HCT116 (cell line): ENCODE data around the gene JCAD. TPM values are rescaled to one million over a fixed set of nuclear protein-coding genes. Genes with fewer than 3 reads are reported as not detected.

Source experiments
- ATAC-seq: fragments of 200-7000 bp; cut with Tn5 transposase; 2 replicates; pipeline ENCODE4 v1.9.1; 2020; ENCODE audit warnings: mild to moderate bottlenecking, moderate library complexity
- BruUV-seq: library from RNA; stranded (reverse); fragments of 400-500 nt; replicated peaks from 2 replicates; lab custom pipeline; 2021; lab: Mats Ljungman, UMichigan
- CTCF ChIA-PET: fragments of 300-600 bp; sonication (Branson Sonifier 250); formaldehyde crosslinking; loops from one replicate; lab custom pipeline; 2021; ENCODE audit warnings: antibody characterized with exemption; lab: Charles Lee
- POLR2A ChIA-PET: fragments of 300-600, 350-600 bp; sonication (Branson Sonifier 250); formaldehyde crosslinking; loops from one replicate; lab custom pipeline; 2021; ENCODE audit warnings: antibody characterized with exemption; lab: Charles Lee
- RAD21 ChIA-PET, 2 experiments: fragments of 300-600 bp; sonication (Branson Sonifier 250); formaldehyde crosslinking; loops; one replicate each; lab custom pipeline; 2023; ENCODE audit warnings: low total read pairs in 2 of 2; ENCODE audit not compliant: uncharacterized antibody in 2 of 2, unreplicated experiment in 2 of 2, low non-redundant PET in 1 of 2; lab: Charles Lee
- DNase-seq: peaks from one replicate; pipeline ENCODE4 v3.0.0-alpha.2; 2010; ENCODE audit warnings: low read depth, low spot score
- H2AFZ ChIP-seq: fragments of 200-600 bp; shearing (Covaris generic), sonication (generic); 2 replicates; pipeline ENCODE4 v1.6.1; 2017; ENCODE audit warnings: low read depth, mixed run types, mixed read lengths, antibody characterized with exemption, low read length; ENCODE audit not compliant: poor library complexity, severe bottlenecking
- H3K27ac ChIP-seq: 2 replicates; pipeline ENCODE4 v1.5.1; 2012; ENCODE audit warnings: low read depth, low read length
- H3K27me3 ChIP-seq: fragments of 200-600 bp; sonication (generic); 2 replicates; pipeline ENCODE4 v1.6.1; 2016; ENCODE audit warnings: mixed run types, low read length, mixed read lengths; ENCODE audit not compliant: insufficient read depth
- H3K36me3 ChIP-seq, 2 experiments: fragments of 200-500 bp in 1 of 2; fragments of 200-600 bp in 1 of 2; sonication (Bioruptor generic) in 1 of 2; sonication (generic) in 1 of 2; 2 replicates each; pipeline versions ENCODE4 v1.5.1 to v1.6.1; 2014 to 2016; ENCODE audit warnings: low read length in 2 of 2, inconsistent platforms in 1 of 2, mixed read lengths in 1 of 2, mixed run types in 1 of 2; ENCODE audit not compliant: insufficient read depth in 2 of 2, control insufficient read depth in 1 of 2
- H3K4me1 ChIP-seq, 2 experiments: fragments of 200-600 bp in 1 of 2; sonication (generic) in 1 of 2; 2 replicates each; pipeline versions ENCODE4 v1.5.1 to v1.6.1; 2012 to 2017; ENCODE audit warnings: low read length in 2 of 2, inconsistent platforms in 1 of 2, mild to moderate bottlenecking in 1 of 2, mixed read lengths in 1 of 2, mixed run types in 1 of 2, moderate library complexity in 1 of 2; ENCODE audit not compliant: insufficient read depth in 2 of 2, control insufficient read depth in 1 of 2
- H3K4me2 ChIP-seq: fragments of 200-600 bp; sonication (generic); 2 replicates; pipeline ENCODE4 v1.6.1; 2017; ENCODE audit warnings: mixed run types, low read length, mixed read lengths
- H3K4me3 ChIP-seq, 2 experiments: fragments of 200-600 bp in 1 of 2; sonication (generic) in 1 of 2; replicated peaks in 1 of 2; 2 replicates each; pipeline ENCODE4 v1.5.1; 2011 to 2016; ENCODE audit warnings: low read length in 2 of 2, control low read depth in 1 of 2, low read depth in 1 of 2, mild to moderate bottlenecking in 1 of 2, mixed read lengths in 1 of 2, mixed run types in 1 of 2
- H3K79me2 ChIP-seq: fragments of 200-600 bp; sonication (generic); 2 replicates; pipeline ENCODE4 v1.6.1; 2017; ENCODE audit warnings: mild to moderate bottlenecking, mixed run types, low read length, moderate library complexity, mixed read lengths; ENCODE audit not compliant: insufficient read depth
- H3K9ac ChIP-seq: fragments of 200-600 bp; sonication (generic); 2 replicates; pipeline ENCODE4 v1.6.1; 2016; ENCODE audit warnings: low read length, mixed read lengths
- H3K9me2 ChIP-seq: fragments of 200-600 bp; sonication (generic), shearing (Covaris generic); 2 replicates; pipeline ENCODE4 v1.6.1; 2017; ENCODE audit warnings: mixed run types, mild to moderate bottlenecking, moderate library complexity; ENCODE audit not compliant: insufficient read depth
- H3K9me3 ChIP-seq, 2 experiments: fragments of 200-500 bp in 1 of 2; fragments of 200-600 bp in 1 of 2; sonication (Bioruptor generic) in 1 of 2; sonication (generic) in 1 of 2; 2 replicates each; pipeline ENCODE4 v1.6.1; 2014 to 2017; ENCODE audit warnings: low read length in 2 of 2, mixed read lengths in 2 of 2, inconsistent platforms in 1 of 2, low read depth in 1 of 2, mild to moderate bottlenecking in 1 of 2, mixed run types in 1 of 2, moderate library complexity in 1 of 2; ENCODE audit not compliant: control insufficient read depth in 1 of 2, insufficient read depth in 1 of 2
- H4K20me1 ChIP-seq: fragments of 200-600 bp; sonication (generic), shearing (Covaris generic); 2 replicates; pipeline ENCODE4 v1.6.1; 2017; ENCODE audit warnings: mixed run types, mild to moderate bottlenecking, moderate library complexity; ENCODE audit not compliant: insufficient read depth
- REST ChIP-seq: IDR thresholded peaks from 2 replicates; pipeline ENCODE4 v1.6.1; 2012; ENCODE audit warnings: low read depth
- intact Hi-C: fragments of 100-400 bp; cut with micrococcal nuclease; formaldehyde crosslinking; loops from 2 replicates; pipeline ENCODE4 v1.10.0; 2022
- total RNA-seq: library from RNA; stranded (reverse); gene quantifications from one replicate; pipeline ENCODE4 v1.2.1, GENCODE V29; 2021; ENCODE audit not compliant: unreplicated experiment
- TF ChIP-seq, protein P1 (sequence below), 3 experiments: fragments of 200-600 bp in 1 of 3; sonication (generic) in 1 of 3; IDR thresholded peaks in 2 of 3; conservative IDR thresholded peaks in 1 of 3; 2 replicates each; pipeline ENCODE4 v1.5.1; 2012 to 2017; ENCODE audit warnings: low read depth in 2 of 3, low read length in 2 of 3, antibody characterized with exemption in 1 of 3, borderline replicate concordance in 1 of 3, control low read depth in 1 of 3, mild to moderate bottlenecking in 1 of 3, mixed read lengths in 1 of 3, mixed run types in 1 of 3, moderate library complexity in 1 of 3; ENCODE audit not compliant: insufficient read depth in 1 of 3

Gene JCAD
- total RNA-seq, 1 experiment from 2014 or later: 17.5 TPM

DNA sequence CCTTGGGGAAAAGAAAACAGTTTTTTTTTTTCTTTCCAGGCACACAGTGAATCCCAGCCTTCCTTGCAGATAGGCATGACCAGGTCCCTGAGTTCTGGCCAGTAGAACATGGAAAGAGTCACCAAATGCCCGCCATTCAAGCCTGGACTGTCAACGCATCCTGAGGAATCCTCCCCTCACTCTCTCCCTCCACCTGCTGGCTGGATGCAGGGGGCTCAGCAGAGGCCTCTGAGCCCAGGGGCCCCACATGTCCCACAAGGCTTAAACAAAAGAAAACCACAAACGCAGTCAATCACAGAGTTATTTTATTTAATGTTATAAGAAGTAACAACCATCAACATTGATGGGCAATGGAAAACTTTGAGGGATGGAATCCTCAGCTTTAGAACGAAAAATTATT is 93.1 kb downstream of the JCAD start:
- no peak overlapping the region for H3K4me3 ChIP-seq
- no peaks in the 10 kb centered on the region for H3K9me3 ChIP-seq
- intact Hi-C loops: no loop called here
- H3K9ac ChIP-seq: no peak overlapping the region
- ChIA-PET POLR2A (no interaction called here), CTCF (no interaction called here), RAD21 (no interaction called here)
- BruUV-seq: no TSS peak
- no peaks in the 10 kb centered on the region for H3K36me3 ChIP-seq
- H3K27ac ChIP-seq: no peak overlapping the region
- ATAC-seq (no peak), DNase-seq (no peak)
- no peaks in the 10 kb centered on the region for H4K20me1 ChIP-seq
- no peaks in the 10 kb centered on the region for H3K9me2 ChIP-seq
- no peak overlapping the region for H3K4me2 ChIP-seq
- no peaks in the 10 kb centered on the region for H3K4me1 ChIP-seq
- no peaks in the 10 kb centered on the region for H3K79me2 ChIP-seq
- no peak for TF ChIP-seq REST
- TF ChIP-seq, protein P1, sequence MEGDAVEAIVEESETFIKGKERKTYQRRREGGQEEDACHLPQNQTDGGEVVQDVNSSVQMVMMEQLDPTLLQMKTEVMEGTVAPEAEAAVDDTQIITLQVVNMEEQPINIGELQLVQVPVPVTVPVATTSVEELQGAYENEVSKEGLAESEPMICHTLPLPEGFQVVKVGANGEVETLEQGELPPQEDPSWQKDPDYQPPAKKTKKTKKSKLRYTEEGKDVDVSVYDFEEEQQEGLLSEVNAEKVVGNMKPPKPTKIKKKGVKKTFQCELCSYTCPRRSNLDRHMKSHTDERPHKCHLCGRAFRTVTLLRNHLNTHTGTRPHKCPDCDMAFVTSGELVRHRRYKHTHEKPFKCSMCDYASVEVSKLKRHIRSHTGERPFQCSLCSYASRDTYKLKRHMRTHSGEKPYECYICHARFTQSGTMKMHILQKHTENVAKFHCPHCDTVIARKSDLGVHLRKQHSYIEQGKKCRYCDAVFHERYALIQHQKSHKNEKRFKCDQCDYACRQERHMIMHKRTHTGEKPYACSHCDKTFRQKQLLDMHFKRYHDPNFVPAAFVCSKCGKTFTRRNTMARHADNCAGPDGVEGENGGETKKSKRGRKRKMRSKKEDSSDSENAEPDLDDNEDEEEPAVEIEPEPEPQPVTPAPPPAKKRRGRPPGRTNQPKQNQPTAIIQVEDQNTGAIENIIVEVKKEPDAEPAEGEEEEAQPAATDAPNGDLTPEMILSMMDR (IDR thresholded peaks at IDR 0.05 in 2 of 3, conservative IDR thresholded peaks at IDR 0.05 in 1 of 3; ENCODE audit: borderline replicate concordance in 1 of 3, insufficient read depth in 1 of 3, low read depth in 2 of 3, low read length in 2 of 3): 0 out of 6 replicates have a peak, but pooled peaks of 1 of the 3 experiments have one; percentile 2
- no peaks in the 10 kb centered on the region for H3K27me3 ChIP-seq
- no peak overlapping the region for H2AFZ ChIP-seq
